Nucleus accumbens (tissue), 56 donors: ENCODE data around the gene CENPA.
"Not testable (repeated sequence)": the region's sequence is repeated elsewhere in the genome, so short reads cannot be mapped to it uniquely, and the experiment has no call there.

Experiments used
- DNase-seq, 56 donors: peaks; one replicate each; lab custom pipeline; 2025; lab: John Stamatoyannopoulos, UW

Gene CENPA

DNA sequence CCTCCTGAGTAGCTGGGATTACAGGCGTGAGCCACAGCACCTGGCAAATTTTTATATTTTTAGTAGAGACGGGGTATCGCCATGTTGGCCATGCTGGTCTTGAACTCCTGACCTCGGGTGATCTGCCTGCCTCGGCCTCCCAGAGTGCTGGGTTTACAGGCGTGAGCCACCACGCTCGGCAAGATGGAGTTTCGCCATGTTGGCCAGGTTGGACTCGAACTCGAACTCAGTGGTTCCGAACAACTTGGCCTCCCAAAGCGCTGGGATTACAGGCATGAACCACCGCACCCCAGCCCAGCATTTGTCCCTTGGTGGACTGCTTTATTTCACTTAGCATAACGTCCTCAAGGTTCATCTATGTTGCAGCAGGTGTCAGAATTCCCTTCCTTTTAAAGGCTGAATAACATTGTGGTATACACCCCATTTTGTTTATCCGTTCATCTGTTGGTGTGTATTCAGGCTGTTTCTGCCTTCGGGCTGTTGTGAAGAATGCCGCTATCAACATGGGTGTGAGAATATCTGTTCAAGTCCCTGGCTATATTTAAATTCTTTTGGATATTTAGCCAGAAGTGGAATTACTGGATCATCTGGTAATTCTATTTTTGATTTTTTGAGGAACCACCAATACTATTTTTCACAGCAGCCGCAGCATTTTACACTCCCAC is 1.2 kb upstream of the CENPA start:
- DNase-seq: no peak

DNA sequence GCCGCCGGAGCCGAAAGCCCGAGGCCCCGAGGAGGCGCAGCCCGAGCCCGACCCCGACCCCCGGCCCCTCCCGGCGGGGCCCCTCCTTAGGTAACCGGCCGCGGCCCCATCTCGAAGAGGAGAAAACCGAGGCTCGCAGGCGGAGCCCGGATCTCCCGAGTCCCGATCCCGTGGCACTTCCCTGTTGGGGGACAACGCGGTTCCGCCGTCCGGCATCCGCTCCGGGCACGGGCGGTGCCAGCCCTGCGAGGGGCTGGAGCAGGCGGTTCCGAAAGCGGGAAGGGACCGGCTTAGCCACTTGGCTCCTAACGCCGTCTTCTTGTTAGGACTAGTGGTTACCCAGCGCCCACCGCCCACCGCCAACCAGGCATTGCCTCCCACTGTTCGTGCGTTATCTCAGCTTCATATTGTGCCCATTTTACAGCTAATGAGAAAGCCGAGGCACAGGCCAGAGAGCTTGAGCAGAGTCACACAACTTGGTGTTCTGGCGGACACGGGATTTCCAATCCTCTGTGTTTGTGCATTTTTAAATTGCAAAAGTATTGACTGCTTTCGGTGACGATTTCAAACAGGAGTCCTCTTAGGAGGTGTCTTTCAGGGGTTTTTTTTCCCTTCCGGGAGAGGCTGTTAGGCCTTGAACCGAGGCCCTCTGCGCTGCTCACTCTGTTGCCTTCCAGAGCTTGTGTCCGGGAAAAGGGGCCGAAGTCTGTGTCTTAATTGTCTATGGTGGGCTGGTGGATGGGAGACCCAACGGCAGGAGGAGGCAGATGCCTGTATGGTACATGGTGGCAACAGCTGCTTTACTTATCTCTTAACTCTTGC is 562 bp downstream of the CENPA start:
- peak in 1 of 56 donors; percentile 49 for DNase-seq

DNA sequence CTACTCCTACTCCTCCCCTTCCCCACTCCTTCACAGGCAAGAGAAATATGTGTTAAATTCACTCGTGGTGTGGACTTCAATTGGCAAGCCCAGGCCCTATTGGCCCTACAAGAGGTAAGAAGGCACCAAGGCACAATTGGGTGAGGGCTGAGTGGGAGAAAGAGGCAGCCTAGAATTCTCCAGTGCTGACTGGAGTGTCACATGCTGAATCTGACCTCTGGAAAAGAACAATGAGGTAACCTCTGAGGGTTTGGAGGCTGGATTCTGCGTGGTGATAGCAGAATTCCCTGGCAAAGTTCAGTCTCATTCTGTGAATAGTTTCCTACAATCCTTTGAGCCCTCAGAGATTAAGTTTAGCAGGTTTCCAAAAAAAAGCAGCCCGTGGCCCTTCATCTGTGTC is 6.9 kb downstream of the CENPA start:
- DNase-seq: no peak

DNA sequence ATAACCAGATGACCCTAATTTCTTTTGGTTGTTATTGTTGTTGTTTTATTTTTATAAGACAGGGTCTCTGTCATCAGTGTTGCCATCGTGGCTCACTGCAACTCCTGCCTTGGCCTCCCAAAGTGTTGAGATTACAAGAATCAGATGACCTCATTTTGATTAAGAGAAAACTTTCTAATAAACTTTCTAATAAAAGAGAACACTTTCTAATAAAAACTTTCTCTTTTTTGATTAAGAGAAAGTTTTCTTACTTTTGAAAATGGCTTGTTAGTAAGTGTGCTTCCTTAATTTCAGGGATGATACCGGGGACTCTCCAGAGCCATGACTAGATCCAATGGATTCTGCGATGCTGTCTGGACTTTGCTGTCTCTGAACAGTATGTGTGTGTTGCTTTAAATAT is 7.7 kb downstream of the CENPA start:
- DNase-seq: no peak

DNA sequence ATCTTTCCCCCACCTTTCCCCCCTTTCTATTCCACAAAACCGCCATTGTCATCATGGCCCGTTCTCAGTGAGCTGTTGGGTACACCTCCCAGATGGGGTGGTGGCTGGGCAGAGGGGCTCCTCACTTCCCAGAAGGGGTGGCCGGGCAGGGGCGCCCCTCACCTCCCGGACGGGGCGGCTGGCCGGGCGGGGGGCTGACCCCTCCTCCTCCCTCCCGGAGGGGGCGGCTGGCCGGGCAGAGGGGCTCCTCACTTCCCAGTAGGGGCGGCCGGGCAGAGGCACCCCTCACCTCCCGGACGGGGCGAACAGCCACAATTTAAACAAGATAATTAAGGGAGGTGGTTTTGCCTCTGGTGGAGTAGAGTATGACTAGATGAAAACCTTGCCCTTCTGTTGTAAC is 9.3 kb downstream of the CENPA start:
- not testable (repeated sequence) for DNase-seq

DNA sequence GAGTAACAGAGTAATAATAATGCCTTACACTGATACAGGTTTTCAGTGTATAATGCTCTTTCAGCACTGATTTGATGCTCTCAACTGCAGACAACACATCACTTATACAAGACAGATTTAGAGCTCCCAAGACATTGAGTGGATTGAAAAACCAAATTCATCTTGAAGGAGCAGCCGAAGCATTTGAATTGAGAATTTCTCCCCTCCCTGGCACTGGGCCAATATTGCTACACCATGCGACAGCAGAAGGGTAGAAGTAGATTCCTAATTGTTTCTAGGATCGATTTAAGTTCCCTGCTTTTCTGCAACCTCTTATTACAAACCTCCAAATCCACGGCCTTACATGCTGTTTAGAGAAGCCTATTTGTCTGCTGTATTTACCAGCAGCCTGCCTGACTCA is 15.5 kb downstream of the CENPA start:
- no peak for DNase-seq

DNA sequence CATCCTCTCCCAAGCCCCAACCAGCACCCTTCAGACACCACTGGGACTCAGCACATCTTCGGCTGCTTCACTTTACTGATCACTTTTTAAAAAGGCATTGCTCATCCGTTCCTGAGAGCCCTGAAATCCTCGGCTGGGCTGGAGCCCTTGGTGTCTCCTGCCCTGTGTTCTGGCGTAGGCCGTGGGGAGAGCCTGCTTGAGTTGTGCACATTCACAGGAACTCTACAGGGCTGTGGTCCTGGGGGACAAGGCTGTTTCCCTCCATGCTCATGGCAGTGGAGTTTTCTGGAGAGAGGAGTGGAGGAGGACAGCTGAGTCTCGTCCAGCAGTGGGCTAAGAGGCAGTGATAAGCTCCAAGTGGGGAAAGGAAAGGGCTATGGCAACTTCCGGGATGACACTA is 15.9 kb downstream of the CENPA start:
- no peak for DNase-seq

DNA sequence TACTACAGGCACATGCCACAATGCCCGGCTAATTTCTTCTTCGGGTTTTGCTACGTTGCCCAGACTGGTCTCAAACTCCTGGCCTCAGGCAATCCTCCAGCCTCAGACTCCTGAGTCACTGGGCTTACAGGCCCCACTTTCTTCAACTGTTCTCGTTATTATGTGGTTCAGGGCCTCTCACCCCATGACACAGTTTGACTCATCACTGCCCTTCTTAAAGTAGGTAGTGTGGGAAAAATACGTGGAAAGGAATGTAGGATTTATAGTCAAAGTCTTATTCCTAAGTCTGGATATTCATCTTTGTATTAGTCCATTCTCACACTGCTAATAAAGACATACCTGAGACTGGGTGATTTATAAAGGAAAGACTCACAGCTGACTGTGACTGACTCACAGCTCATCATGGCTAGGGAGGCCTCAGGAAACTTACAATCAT is 19.4 kb downstream of the CENPA start:
- no peak for DNase-seq

DNA sequence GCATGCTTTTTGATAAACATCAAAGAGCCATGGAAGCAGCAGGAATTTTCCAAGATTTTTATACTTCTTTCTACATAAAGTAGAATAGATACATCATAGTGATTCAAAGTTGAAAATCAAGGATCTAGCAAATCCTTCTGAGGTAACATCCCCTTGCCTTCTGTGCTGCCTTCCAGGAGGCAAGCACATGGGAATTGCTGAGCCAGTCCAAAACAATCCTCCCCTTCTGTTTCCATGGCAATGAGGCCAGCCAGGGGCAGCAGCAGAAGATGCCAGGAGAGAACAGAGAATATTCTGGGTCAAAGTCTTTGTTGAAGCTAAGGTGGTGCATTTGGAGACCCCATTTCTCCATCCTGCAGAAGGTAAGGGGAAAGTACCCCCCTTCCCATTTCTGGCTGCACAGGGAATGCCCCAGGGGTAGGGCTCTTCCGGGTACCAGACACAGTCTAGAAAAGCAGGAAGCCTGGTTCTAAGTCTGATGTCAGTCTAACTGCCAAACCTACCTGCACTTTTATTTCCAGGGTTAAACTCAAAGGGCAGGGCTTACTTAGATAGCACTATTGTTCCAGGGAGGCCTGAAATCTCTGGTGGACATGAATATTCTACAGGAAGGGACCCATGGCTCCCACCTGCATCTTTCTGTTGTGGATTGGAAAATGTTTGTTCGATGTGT is 22.1 kb downstream of the CENPA start:
- DNase-seq: peak in 6 of 56 donors; percentile 3 to 29 (median 8)

DNA sequence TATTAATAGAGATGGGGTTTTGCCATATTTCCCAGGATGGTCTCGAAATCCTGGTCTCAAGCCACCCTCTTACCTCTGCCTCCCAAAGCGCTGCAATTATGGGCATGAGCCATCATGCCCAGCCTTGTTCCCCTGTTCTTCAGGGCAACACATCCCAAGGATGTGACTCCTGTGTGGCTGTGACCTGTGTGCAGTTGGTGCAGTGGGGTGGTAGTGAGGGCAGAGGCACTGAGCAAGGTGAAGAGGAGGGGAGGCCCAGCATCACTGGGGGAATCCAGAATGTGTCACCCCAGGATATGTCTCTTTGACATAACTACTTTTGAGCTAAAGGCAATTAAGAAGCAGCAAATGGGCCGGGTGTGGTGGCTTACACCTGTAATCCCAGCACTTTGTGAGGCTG is 23.4 kb downstream of the CENPA start:
- DNase-seq: no peak

DNA sequence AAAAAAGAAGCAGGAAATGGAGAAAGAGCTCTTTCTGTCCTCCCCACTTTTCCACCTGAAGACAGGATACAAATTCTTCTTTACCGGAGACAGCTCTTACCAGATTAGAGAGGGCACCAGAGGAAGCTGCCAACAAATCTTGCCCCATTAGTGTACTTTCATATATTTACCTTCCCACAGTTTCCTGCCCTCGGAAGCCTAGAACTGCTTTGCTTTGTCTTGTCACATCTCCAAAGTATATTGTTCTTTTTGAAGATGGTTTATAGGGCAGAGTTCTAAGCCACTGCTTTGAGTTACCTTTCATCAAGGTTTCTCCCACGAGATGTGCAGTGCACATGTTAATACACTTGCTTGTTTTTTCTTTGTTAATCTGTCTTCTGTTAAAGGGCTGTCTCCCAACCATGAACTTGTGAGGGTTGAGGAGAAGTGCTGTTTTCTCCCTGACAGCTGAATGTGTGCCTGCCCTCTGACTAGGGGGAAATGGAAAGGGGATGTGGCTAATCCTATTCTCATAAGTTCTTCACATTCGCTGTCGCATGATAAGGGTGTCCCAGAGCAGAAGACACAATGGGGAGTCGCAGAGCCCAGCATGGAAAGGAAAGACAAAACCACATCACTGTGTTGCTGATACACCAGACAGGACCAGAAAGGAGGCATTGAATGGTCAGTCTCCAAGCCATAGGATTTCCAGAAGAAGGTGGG is 24.2 kb downstream of the CENPA start:
- peak in 4 of 56 donors; percentile 7 to 17 (median 14) for DNase-seq

DNA sequence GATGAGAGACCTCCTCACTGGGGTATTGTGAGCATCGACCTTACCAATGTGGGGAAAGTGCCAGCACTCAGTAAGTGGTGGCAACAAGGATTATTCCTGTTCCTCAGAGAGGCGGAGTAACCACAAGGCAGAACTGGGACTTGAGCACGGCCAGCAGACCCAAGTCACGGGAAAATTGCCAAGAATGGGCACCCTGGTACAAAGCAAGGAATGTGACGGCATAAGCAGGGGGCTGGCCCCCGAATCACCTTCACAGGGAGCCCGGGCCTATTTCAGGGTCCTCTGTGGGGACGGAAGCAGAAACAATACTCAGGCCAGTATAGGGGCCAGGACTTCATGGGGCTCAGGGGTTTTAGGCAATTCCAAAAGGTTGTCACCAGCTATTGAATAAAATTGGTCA is 25.4 kb downstream of the CENPA start:
- no peak for DNase-seq

DNA sequence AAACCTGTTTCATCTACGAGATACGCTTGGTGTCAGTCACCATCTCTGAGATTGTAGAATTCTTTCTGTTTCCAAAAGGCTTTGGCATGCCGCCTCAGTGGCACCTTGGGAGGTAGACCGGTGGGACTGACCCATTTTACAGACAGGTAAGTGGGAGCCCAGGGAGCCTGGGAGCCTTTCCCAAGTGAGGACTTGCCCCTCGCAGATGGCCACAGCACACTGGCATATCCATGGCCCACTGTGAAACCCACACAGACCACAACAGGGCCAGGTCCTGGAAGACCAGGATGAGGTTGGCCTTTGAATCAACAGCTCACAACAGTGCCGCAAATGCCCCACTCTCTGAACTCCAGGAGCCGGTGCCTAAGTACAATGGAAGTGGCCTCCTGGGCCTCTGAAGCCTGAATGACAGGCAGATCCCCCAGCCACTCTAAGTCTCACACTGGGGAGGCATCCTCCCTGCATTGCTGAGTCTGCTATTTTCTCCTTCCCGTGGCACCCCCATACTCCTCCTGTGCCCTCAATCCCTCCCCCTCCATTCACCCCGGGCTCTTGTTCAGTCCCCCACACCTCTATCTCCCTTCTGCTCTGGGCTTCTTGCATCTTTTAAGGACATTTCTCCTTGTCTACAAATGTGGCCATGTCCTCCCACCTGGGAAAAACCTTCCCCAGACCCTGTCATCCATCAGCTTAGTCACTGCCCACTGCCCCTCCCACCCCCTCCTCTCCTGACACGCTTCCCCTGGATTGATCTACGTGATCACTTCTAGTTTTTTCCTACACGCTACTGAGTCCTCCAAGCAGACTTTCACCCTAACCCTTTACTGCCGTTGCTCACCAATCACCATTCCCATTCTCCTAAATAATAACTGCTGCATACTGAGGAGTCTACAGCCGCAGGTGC is 26.2 kb downstream of the CENPA start:
- no peak for DNase-seq

DNA sequence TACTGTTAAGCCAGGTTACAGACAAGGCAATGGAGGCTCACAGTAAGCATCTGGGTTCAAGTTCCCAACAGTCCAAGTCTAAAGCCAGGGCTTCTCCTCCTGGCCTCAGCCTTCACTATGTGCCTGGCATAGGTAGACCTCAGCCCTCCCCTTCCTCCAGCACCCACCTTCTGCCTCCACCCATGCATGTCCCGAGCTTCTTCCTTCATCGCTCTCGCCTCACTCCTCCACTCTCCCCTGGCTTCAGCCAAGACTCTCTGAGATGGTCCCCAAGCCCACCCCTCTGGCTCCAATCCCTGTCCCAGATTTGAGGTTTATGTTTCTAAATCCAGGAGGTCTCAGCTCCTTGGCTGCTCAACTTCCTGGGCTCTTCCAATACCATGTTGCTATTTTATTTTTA is 26.9 kb downstream of the CENPA start:
- no peak for DNase-seq

DNA sequence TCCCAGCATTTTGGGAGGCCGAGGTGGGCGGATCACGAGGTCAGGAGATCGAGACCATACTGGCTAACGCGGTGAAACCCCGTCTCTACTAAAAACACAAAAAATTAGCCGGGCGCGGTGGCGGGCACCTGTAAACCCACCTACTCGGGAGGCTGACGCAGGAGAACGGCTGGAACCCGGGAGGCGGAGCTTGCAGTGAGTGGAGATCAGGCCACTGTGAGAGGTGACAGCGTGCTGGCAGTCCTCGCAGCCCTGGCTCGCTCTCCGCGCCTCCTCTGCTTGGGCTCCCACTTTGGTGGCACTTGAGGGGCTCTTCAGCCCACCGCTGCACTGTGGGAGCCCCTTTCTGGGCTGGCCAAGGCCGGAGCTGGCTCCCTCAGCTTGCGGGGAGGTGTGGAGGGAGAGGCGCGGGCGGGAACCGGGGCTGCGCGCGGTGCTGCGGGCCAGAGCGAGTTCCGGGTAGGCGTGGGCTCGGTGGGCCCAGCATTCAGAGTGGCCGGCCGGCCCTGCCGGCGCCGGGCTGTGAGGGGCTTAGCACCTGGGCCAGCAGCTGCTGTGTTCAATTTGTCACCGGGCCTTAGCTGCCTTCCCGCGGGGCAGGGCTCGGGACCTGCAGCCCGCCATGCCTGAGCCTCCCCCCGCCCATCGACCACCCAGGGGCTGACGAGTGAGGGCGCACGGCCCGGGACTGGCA is 28.4 kb downstream of the CENPA start:
- not testable (repeated sequence) for DNase-seq

DNA sequence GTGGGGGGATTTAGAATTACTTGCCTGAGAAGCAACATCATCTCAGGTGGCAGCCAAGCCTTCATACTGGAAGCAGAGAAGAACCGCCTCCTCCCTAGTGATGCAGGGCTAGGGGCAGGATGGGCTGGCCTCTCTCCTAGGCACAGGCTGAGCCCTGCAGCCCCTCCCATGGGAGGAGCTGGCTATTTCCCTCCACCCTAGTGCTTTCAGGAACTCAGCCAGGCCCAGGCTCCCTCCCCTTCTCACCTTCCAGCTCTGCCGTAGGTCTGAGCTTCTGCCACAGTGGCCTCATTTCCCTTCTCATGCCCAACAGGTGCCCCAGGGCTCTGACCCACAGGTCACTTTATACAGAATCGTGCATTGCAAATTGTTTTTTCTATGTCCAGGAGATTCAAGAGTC is 31.0 kb downstream of the CENPA start:
- DNase-seq: no peak

DNA sequence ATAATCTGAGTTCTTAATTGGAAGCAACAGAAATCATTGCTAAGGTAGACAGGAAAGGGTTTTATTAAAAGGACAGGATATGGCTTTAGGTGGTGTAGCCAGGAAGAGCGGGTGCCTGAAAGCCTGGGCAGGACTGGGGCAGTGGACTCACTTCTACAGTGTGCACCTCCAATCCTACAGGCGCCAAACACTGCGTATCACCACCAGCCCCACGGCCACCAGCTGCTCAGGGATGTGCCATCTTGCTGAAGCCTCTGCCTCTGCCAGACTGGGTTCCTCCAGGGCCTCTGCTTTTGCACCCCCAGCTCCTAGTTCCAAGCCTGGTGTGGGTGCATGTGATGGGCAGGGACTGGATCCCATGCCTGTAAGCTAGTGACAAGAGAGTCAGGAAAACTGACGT is 32.4 kb downstream of the CENPA start:
- DNase-seq: no peak

DNA sequence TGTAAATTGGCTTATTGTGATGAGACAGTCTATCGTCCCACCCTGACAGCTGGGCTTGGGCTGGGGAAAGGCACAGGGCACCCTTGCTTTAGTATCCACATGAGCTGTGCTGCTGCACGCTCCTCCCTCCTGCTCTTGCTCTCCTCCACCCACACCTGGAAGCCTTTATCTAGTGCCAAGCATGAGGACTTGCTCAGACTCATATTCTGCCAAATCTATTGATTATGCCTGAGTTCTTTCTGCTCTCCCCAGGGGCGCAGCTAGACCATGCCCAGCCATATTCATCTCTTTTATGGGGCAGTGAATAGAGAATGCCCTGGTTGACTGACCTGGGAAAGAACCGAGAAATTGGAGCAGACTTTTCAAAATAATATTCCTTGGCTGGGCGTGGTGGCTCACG is 33.1 kb downstream of the CENPA start:
- DNase-seq: no peak

DNA sequence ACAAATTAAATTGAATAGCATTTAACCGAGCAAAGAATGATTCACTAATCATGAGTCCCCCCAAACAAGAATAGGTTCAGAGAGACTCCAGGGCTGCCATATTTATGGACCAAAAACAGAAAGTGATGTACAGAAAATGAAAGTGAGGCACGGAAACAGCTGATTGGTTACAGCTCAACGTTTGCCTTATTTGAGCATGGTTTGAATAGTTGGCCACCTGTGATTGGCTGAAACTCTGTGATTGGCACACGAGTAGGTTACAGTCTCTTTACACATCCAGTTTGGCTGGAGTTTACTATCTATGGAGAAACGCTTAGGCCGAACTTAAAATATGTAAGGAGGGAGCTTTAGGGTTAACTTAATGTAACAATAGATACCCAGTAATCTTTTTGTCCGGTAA is 35.1 kb downstream of the CENPA start:
- no peak for DNase-seq
